ENCODE results near the gene LRP3.
"Not testable (repeated sequence)": the region's sequence is repeated elsewhere in the genome, so short reads cannot be mapped to it uniquely, and the experiment has no call there.

LRP3 gene

GRCh38 chr19:33202546-33203507 is 8.7 kb downstream of the LRP3 start:
- no peak for DNase-seq (ENCODE audit: low read depth)

GRCh38 chr19:33203529-33203928 is 9.4 kb downstream of the LRP3 start:
- DNase-seq (ENCODE audit: low read depth), result no peak

GRCh38 chr19:33204136-33204973 is 10.2 kb downstream of the LRP3 start:
- no peak for DNase-seq (ENCODE audit: low read depth)

- no peak for DNase-seq (ENCODE audit: low read depth)
Measured at GRCh38 chr19:33205110-33205509, 11.0 kb downstream of the LRP3 start.

GRCh38 chr19:33205531-33206260 is 11.6 kb downstream of the LRP3 start:
- DNase-seq (ENCODE audit: low read depth), result no peak

GRCh38 chr19:33206261-33207039 is 12.3 kb downstream of the LRP3 start:
- DNase-seq (ENCODE audit: low read depth), result no peak

- no peak for DNase-seq (ENCODE audit: low read depth)
Measured at GRCh38 chr19:33207040-33207620, 13.0 kb downstream of the LRP3 start.

GRCh38 chr19:33207903-33208302 is 13.8 kb downstream of the LRP3 start:
- DNase-seq (ENCODE audit: low read depth), result no peak

GRCh38 chr19:33208371-33208895 is 14.3 kb downstream of the LRP3 start:
- no peak for DNase-seq (ENCODE audit: low read depth)

GRCh38 chr19:33208904-33209849 is 15.0 kb downstream of the LRP3 start:
- no peak for DNase-seq (ENCODE audit: low read depth)

- not testable (repeated sequence) for DNase-seq (ENCODE audit: low read depth)
Measured at GRCh38 chr19:33209850-33210230, 15.7 kb downstream of the LRP3 start.

GRCh38 chr19:33210266-33210940 is 16.3 kb downstream of the LRP3 start:
- no peak for DNase-seq (ENCODE audit: low read depth)

GRCh38 chr19:33211794-33212435 is 17.8 kb downstream of the LRP3 start:
- DNase-seq (ENCODE audit: low read depth), result no peak

- no peak for DNase-seq (ENCODE audit: low read depth)
Measured at GRCh38 chr19:33212436-33213172, 18.5 kb downstream of the LRP3 start.

- no peak for DNase-seq (ENCODE audit: low read depth)
Measured at GRCh38 chr19:33214596-33214995, 20.5 kb downstream of the LRP3 start.

GRCh38 chr19:33215438-33216197 is 21.5 kb downstream of the LRP3 start:
- DNase-seq (ENCODE audit: low read depth), result no peak

GRCh38 chr19:33216198-33216830 is 22.2 kb downstream of the LRP3 start:
- no peak for DNase-seq (ENCODE audit: low read depth)

Measured in GM04503 (cell line).